ENCODE results near the gene ENPP7. TPM values are rescaled to one million over a fixed set of nuclear protein-coding genes. Genes with fewer than 3 reads are reported as not detected.

ENPP7 gene
- total RNA-seq, 4 donors from 2014 or later = not detected

DNA sequence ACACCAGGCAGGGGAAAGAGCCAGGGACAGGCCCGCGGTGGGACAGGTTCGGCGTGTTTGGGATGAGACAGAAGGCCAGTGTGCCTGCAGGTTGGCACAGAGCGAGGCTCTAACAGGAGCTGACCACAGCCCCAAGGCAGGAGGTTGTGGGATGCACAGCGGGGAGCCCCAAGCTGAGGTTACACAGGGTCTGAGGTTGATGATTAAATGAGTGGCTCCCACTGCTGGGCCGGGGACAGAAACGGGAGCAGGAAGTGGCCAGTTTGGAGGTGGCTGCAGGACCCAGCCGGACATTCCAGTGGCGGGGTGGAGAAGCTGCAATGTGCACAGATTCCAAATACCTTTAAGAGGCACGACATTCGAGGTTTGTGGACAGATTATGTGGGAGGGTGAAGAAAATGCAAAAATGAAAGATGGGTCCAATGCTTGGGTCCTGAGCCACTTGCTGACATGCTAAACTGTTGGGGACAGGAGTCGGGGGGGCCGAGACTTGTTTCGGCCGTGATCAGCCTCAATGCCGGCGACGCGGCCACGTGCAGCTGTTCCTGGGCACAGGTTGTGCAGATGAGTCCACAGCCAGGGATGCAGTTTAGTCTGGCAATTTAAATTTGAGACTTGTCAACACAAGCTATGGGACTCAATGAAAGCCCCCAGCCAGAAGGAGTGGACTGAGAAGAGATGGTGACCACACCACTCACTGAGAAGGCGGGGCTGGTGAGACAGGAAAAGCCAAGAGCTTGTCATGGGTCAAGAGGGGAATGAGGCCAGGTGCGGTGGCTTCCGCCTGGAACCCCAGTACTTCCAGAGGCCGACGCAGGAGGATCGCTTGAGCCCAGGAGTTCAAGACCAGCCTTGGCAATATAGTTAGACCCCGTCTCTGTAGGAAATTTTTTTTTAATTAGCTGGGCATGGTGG lies 8.7 kb downstream of the ENPP7 start:
- Histone ChIP-seq H3K4me3 (no peak overlapping the region), H3K27ac (no peak overlapping the region), H3K4me1 (peaks cover 0 to 11% (median 7%) of the 10 kb centered on the region in 4 donors), H3K9me3 (no peaks in the 10 kb centered on the region), H3K27me3 (peaks cover 0 to 54% of the 10 kb centered on the region in 2 donors), H3K36me3 (no peaks in the 10 kb centered on the region)
- WGBS, 2 donors = 80 to 84% methylated on average over 28 of the region's 28 CpGs
- DNase-seq (ENCODE audit: low spot score in 2 of 2) = no peak
- TF ChIP-seq EP300 (IDR thresholded peaks at IDR 0.05) (no peak), POLR2A (IDR thresholded peaks at IDR 0.05) (no peak)
- TF ChIP-seq, protein P1, sequence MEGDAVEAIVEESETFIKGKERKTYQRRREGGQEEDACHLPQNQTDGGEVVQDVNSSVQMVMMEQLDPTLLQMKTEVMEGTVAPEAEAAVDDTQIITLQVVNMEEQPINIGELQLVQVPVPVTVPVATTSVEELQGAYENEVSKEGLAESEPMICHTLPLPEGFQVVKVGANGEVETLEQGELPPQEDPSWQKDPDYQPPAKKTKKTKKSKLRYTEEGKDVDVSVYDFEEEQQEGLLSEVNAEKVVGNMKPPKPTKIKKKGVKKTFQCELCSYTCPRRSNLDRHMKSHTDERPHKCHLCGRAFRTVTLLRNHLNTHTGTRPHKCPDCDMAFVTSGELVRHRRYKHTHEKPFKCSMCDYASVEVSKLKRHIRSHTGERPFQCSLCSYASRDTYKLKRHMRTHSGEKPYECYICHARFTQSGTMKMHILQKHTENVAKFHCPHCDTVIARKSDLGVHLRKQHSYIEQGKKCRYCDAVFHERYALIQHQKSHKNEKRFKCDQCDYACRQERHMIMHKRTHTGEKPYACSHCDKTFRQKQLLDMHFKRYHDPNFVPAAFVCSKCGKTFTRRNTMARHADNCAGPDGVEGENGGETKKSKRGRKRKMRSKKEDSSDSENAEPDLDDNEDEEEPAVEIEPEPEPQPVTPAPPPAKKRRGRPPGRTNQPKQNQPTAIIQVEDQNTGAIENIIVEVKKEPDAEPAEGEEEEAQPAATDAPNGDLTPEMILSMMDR (IDR thresholded peaks at IDR 0.05) = no peak

DNA sequence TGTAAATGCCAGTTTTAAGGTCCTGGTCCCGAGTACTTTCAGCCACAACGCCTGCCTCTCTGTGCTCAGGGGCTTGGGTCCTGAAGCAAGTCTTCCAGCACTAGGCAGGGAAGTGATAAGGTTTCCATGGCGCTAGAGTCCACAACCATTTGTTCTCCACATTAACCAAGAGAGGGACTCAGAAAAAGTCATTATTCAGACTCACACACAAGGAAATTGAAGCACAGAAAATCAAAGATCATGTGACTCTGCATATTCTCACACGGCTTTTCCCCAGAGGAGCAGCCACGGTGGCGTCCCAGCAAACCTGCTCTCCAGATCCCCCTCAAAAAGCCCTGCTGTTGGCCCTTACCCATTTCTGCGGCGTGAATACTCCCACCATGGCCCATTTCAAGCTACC lies 9.7 kb downstream of the ENPP7 start:
- Histone ChIP-seq H3K27me3 (peaks cover 0 to 58% of the 10 kb centered on the region in 2 donors), H3K27ac (no peak overlapping the region), H3K4me3 (no peak overlapping the region), H3K9me3 (no peaks in the 10 kb centered on the region), H3K4me1 (peaks cover 0 to 11% (median 7%) of the 10 kb centered on the region in 4 donors), H3K36me3 (no peaks in the 10 kb centered on the region)
- TF ChIP-seq POLR2A (IDR thresholded peaks at IDR 0.05) (no peak), EP300 (IDR thresholded peaks at IDR 0.05) (no peak)
- TF ChIP-seq, protein P1 (IDR thresholded peaks at IDR 0.05) = no peak
- WGBS, 2 donors = 54 to 60% methylated on average over 8 of the region's 8 CpGs
- no peak for DNase-seq (ENCODE audit: low spot score in 2 of 2)

DNA sequence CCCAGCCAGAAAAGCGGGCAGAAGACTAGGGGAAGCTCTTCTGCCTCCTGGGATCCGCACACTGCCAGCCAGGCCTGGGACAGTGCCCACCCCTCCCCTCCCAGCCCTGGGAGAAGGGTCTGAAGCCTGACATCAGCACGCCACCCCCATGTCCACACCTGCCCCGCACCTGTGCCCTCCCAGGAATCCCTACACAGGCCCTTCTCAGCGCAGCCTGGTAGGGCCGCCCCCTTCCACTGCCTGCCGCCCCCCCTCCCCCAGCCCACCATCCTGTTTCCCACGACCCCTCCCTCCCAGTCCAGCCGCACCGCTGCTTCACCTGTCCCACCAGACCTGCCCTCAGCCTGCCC lies 10.6 kb downstream of the ENPP7 start:
- DNase-seq (ENCODE audit: low spot score in 2 of 2) = no peak
- Histone ChIP-seq H3K36me3 (no peaks in the 10 kb centered on the region), H3K4me1 (peaks cover 0 to 14% (median 7%) of the 10 kb centered on the region in 4 donors), H3K9me3 (no peaks in the 10 kb centered on the region), H3K27me3 (peaks cover 0 to 65% of the 10 kb centered on the region in 2 donors), H3K4me3 (peak overlapping the region in 1 of 4 donors; percentile 14), H3K27ac (no peak overlapping the region)
- TF ChIP-seq EP300 (IDR thresholded peaks at IDR 0.05) = no peak
- TF ChIP-seq, protein P1 (IDR thresholded peaks at IDR 0.05) = no peak
- no peak for TF ChIP-seq POLR2A (IDR thresholded peaks at IDR 0.05)
- WGBS, 2 donors = 29 to 43% methylated on average over 9 to 10 of the region's 10 CpGs

DNA sequence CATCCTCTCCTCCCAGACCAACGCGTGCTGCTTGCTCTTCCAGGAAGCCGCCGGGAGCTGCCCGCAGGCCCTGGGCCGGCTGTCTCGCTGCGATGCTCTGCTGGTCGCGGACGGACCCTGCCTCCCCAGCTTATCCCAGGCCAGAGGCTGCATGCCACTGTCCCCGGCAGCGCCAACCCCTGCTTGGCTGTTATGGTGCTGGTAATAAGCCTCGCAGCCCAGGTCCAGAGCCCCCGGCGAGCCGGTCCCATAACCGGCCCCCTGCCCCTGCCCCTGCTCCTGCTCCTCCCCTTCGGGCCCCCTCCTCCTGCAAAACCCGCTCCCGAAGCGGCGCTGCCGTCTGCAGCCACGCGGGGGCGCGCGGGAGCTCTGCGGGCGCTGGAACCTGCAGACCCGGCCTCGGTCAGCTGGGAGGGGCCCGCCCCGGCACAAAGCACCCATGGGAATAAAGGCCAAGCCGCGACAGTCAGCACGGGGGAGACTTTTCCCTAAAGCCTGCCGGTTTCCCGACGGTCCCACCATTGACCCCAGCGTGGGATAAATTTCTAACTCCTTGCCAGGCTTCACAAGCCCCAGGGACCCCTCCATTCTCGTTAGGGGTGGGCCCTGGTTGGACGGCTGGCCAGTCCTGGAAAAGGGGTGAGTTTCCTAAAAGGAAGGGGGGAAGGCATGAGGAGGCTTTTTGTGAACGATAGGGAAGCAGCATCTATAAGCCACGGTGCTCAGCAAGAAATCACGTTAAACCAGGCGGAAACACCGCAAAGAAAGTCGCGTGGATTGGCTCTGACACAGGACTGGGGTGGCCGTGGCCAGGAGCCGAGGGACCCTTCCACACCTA lies 11.2 kb downstream of the ENPP7 start:
- peaks cover 0 to 70% of the 10 kb centered on the region in 2 donors for H3K27me3 ChIP-seq
- H3K27ac ChIP-seq = no peak overlapping the region
- TF ChIP-seq POLR2A (IDR thresholded peaks at IDR 0.05) (no peak), EP300 (IDR thresholded peaks at IDR 0.05) (peak in 1 of 2 donors; percentile 26)
- TF ChIP-seq, protein P1 (IDR thresholded peaks at IDR 0.05) = peak; percentile 88 to 99 (median 97)
- no peaks in the 10 kb centered on the region for H3K36me3 ChIP-seq
- WGBS, 2 donors = 10 to 15% methylated on average over 33 to 48 of the region's 53 CpGs
- H3K4me1 ChIP-seq = peaks cover 0 to 19% (median 7%) of the 10 kb centered on the region in 4 donors
- no peaks in the 10 kb centered on the region for H3K9me3 ChIP-seq
- peak overlapping the region in 1 of 4 donors; percentile 14 for H3K4me3 ChIP-seq
- peak; percentile 40 to 43 for DNase-seq (ENCODE audit: low spot score in 2 of 2)
